Smooth muscle cell (in vitro differentiated cells): ENCODE results near the gene LNP1. TPM values are rescaled to one million over a fixed set of nuclear protein-coding genes. Genes with fewer than 3 reads are reported as not detected.

ENCODE experiments used
- DNase-seq: peaks from one replicate; lab custom pipeline; 2025; ENCODE audit not compliant: unreplicated experiment; lab: John Stamatoyannopoulos, UW
- H2AFZ ChIP-seq: fragments of 200-600 bp; sonication (generic); 2 replicates; pipeline ENCODE4 v1.6.0; 2016; ENCODE audit warnings: antibody characterized with exemption, low read depth, mild to moderate bottlenecking
- H3F3A ChIP-seq: fragments of 200-600 bp; sonication (generic); 2 replicates; pipeline ENCODE4 v1.6.0; 2017; ENCODE audit warnings: antibody characterized with exemption, low read depth
- H3K27ac ChIP-seq: fragments of 200-600 bp; sonication (generic); 2 replicates; pipeline ENCODE4 v1.5.1; 2016; ENCODE audit warnings: low read depth, mild to moderate bottlenecking
- H3K27me3 ChIP-seq: fragments of 200-600 bp; sonication (generic); 2 replicates; pipeline ENCODE4 v1.6.1; 2016; ENCODE audit warnings: low read depth, mild to moderate bottlenecking
- H3K36me3 ChIP-seq: fragments of 200-600 bp; sonication (generic); 2 replicates; pipeline ENCODE4 v1.5.1; 2016; ENCODE audit warnings: low read depth
- H3K4me1 ChIP-seq: fragments of 200-600 bp; sonication (generic); 2 replicates; pipeline ENCODE4 v1.5.1; 2016; ENCODE audit warnings: low read depth
- H3K4me2 ChIP-seq: fragments of 200-600 bp; sonication (generic); 2 replicates; pipeline ENCODE4 v1.6.0; 2016; ENCODE audit warnings: mild to moderate bottlenecking
- H3K4me3 ChIP-seq: fragments of 200-600 bp; sonication (generic); 2 replicates; pipeline ENCODE4 v1.5.1; 2016; ENCODE audit warnings: mild to moderate bottlenecking
- H3K79me2 ChIP-seq: fragments of 200-600 bp; sonication (generic); 2 replicates; pipeline ENCODE4 v1.6.0; 2016; ENCODE audit warnings: low read depth, mild to moderate bottlenecking
- H3K9ac ChIP-seq: fragments of 200-600 bp; sonication (generic); 2 replicates; pipeline ENCODE4 v1.6.0; 2016; ENCODE audit warnings: low read depth
- H3K9me3 ChIP-seq: fragments of 200-600 bp; sonication (generic); replicated peaks from 2 replicates; pipeline ENCODE4 v1.5.1; 2016; ENCODE audit warnings: low read depth
- H4K20me1 ChIP-seq: fragments of 200-600 bp; sonication (generic); 2 replicates; pipeline ENCODE4 v1.6.0; 2016; ENCODE audit warnings: low read depth
- WGBS: methylation state at CpG from one replicate; pipeline ENCODE4 v1.1.7; 2016; ENCODE audit warnings: low lambda C conversion rate; 5-methylcytosine and 5-hydroxymethylcytosine counted together
- polyA plus RNA-seq: library from polyadenylated mRNA; unstranded; fragments of >200 nt; fragmentation: Nextera tagmentation; extraction: Ambion mirVana; gene quantifications from 2 replicates; pipeline ENCODE4 v1.2.1, GENCODE V29; 2016
- total RNA-seq: library from RNA; depleted of rRNA; stranded (reverse); fragments of >200 nt; gene quantifications from 2 replicates; pipeline ENCODE4 v1.2.3, GENCODE V29; 2014
- TF ChIP-seq, protein P1 (sequence below): fragments of 200-600 bp; sonication (generic); IDR thresholded peaks from 2 replicates; pipeline ENCODE4 v1.5.1; 2017; ENCODE audit warnings: borderline replicate concordance, mild to moderate bottlenecking, antibody characterized with exemption; ENCODE audit not compliant: insufficient read depth, poor library complexity, severe bottlenecking

Gene LNP1
- total and polyA plus RNA-seq, 2 experiments from 2014 or later: 3.1 to 4.3 TPM

DNA sequence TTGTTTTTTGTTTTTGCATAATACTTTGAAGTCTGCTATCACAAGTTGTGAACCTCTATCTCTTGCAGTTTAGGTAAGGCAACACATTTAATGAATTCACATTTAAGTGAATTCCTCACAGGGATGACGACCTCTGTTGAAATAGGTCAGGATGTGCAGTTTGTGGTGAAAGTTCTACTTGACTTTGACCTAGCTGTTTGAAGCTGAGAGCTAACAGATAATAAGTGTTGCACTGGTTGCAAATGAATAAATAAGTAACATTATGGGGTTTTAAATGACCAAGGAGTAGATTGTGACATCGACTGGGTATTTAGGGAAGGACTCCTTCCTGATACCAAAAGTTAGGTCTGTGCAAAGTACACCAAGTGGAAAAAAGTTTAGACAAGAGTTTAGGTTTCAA lies 42.9 kb upstream of the LNP1 start:
- Histone ChIP-seq H3K27ac (no peak overlapping the region), H3K79me2 (no peaks in the 10 kb centered on the region), H3K4me3 (no peak overlapping the region), H3K4me2 (no peak overlapping the region), H3K9me3 (no peaks in the 10 kb centered on the region), H3K4me1 (no peaks in the 10 kb centered on the region), H4K20me1 (no peaks in the 10 kb centered on the region), H3F3A (peaks cover 9% of the 10 kb centered on the region), H2AFZ (no peak overlapping the region), H3K36me3 (peaks cover 7% of the 10 kb centered on the region), H3K27me3 (no peaks in the 10 kb centered on the region), H3K9ac (no peak overlapping the region)
- DNase-seq: no peak
- 95% methylated on average over 2 of the region's 2 CpGs for WGBS
- TF ChIP-seq, protein P1, sequence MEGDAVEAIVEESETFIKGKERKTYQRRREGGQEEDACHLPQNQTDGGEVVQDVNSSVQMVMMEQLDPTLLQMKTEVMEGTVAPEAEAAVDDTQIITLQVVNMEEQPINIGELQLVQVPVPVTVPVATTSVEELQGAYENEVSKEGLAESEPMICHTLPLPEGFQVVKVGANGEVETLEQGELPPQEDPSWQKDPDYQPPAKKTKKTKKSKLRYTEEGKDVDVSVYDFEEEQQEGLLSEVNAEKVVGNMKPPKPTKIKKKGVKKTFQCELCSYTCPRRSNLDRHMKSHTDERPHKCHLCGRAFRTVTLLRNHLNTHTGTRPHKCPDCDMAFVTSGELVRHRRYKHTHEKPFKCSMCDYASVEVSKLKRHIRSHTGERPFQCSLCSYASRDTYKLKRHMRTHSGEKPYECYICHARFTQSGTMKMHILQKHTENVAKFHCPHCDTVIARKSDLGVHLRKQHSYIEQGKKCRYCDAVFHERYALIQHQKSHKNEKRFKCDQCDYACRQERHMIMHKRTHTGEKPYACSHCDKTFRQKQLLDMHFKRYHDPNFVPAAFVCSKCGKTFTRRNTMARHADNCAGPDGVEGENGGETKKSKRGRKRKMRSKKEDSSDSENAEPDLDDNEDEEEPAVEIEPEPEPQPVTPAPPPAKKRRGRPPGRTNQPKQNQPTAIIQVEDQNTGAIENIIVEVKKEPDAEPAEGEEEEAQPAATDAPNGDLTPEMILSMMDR: no peak

DNA sequence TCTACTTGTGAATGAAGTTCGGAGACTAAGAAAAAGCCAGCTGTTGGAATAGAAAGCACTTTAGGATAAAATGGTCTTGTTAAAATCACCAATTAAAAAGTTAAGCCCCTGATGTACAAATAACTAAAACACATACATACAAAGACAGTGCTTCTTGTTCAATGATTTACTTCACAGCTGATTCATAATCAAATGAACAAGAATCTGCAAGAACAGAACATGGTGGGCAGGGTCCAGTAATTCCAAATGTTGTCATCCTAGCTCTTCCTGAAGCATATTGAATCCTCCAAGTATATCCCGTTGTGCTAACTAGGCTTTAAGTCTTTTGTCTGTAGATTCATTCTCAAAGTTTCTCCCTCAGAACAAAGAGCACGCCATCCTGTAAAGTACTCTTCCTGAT lies 42.3 kb upstream of the LNP1 start:
- no peak overlapping the region for H3K9ac ChIP-seq
- H2AFZ ChIP-seq: no peak overlapping the region
- H3K9me3 ChIP-seq: no peaks in the 10 kb centered on the region
- DNase-seq: no peak
- H3F3A ChIP-seq: peaks cover 9% of the 10 kb centered on the region
- H4K20me1 ChIP-seq: no peaks in the 10 kb centered on the region
- H3K36me3 ChIP-seq: peaks cover 13% of the 10 kb centered on the region
- H3K27me3 ChIP-seq: no peaks in the 10 kb centered on the region
- TF ChIP-seq, protein P1: no peak
- H3K79me2 ChIP-seq: no peaks in the 10 kb centered on the region
- 94% methylated on average over 3 of the region's 3 CpGs for WGBS
- no peak overlapping the region for H3K4me3 ChIP-seq
- no peak overlapping the region for H3K4me2 ChIP-seq
- H3K27ac ChIP-seq: no peak overlapping the region
- H3K4me1 ChIP-seq: no peaks in the 10 kb centered on the region

DNA sequence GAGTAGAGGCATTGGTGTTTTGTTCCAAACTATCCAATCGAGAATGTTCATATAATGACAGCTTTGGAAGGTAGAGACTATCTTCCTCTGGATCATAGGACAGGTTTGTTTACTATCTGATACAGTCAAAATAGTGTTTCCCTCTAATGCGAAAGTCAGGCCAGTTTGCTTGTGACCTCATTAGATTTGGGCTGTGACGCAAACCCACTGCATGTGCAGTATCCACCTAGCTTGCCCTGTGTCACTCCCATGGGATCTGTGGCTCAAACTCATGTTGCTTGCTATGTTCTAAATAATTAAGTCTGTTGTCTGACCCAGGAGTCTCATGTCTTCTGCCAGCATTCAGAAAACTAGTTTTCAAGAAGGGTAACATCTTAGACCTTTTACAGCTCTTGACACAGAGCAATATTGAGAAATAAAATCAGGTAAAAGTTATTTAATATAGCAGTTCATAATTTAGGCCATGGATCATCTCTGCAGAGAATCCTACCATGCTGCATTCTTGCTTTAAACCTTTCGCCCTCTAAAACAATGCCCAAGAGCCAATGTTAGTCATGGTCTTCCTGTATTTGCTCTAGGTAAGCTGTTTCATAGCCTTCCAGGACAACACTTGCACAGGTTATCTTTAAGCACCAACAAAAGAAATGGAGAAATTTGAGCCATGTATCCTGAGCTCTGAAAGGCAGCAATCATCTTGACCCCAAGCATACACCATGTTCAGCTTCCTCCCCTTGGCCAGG lies 40.4 kb upstream of the LNP1 start:
- Histone ChIP-seq H3K27me3 (no peaks in the 10 kb centered on the region), H3K27ac (no peak overlapping the region), H3K36me3 (peaks cover 21% of the 10 kb centered on the region), H3K4me1 (no peaks in the 10 kb centered on the region), H3K79me2 (no peaks in the 10 kb centered on the region), H2AFZ (no peak overlapping the region), H3F3A (peaks cover 9% of the 10 kb centered on the region), H3K4me2 (no peak overlapping the region), H3K9me3 (no peaks in the 10 kb centered on the region), H4K20me1 (no peaks in the 10 kb centered on the region), H3K4me3 (no peak overlapping the region), H3K9ac (no peak overlapping the region)
- WGBS: 98% methylated on average over 4 of the region's 4 CpGs
- TF ChIP-seq, protein P1: no peak
- DNase-seq: no peak

DNA sequence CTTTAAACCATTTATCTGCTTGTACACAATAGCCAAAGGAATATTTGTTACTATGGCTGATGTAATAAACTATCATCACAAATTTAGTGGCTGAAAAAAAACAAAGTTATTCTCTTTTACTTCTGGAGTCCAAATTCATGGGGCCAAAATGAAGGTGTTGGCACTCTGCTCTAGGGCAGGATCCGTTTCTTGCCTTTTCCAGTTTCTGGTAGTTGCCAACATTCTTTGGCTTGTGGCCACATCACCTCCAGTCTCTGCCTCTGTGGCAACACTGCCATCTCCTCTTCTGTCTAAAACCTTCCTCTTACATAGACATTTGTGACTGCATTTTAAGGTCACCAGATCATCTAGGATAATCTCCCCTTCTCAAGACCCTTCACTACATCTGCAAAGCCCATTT lies 39.4 kb upstream of the LNP1 start:
- Histone ChIP-seq H3K27ac (no peak overlapping the region), H3K27me3 (no peaks in the 10 kb centered on the region), H3K79me2 (no peaks in the 10 kb centered on the region), H4K20me1 (no peaks in the 10 kb centered on the region), H3K4me1 (no peaks in the 10 kb centered on the region), H3K4me3 (no peak overlapping the region), H2AFZ (no peak overlapping the region), H3K4me2 (no peak overlapping the region), H3K36me3 (peaks cover 29% of the 10 kb centered on the region), H3K9ac (no peak overlapping the region), H3K9me3 (no peaks in the 10 kb centered on the region), H3F3A (peaks cover 9% of the 10 kb centered on the region)
- 93% methylated on average over 1 of the region's 1 CpG for whole genome bisulfite sequencing
- TF ChIP-seq, protein P1: no peak
- no peak for DNase-seq
